ENCODE results near the gene TTC14.

Gene TTC14

GRCh38 chr3:180631317-180631716 lies 29.4 kb downstream of the TTC14 start:
- peak; percentile 9 for TF ChIP-seq CTCF (IDR thresholded peaks at IDR 0.05; ENCODE audit: insufficient read depth, missing control alignments)
- DNase-seq (ENCODE audit: insufficient read length, low spot score): no peak
- FAIRE-seq: no peak

GRCh38 chr3:180633722-180634121 lies 31.8 kb downstream of the TTC14 start:
- FAIRE-seq (no peak), DNase-seq (ENCODE audit: insufficient read length, low spot score) (no peak)
- no peak for TF ChIP-seq CTCF (IDR thresholded peaks at IDR 0.05; ENCODE audit: insufficient read depth, missing control alignments)

- no peak for TF ChIP-seq CTCF (IDR thresholded peaks at IDR 0.05; ENCODE audit: insufficient read depth, missing control alignments)
- DNase-seq (ENCODE audit: insufficient read length, low spot score): no peak
- FAIRE-seq: no peak
These were observed 39.0 kb downstream of the TTC14 start for GRCh38 chr3:180640987-180641386.

GRCh38 chr3:180646187-180646790 lies 44.3 kb downstream of the TTC14 start:
- FAIRE-seq (no peak), DNase-seq (ENCODE audit: insufficient read length, low spot score) (no peak)
- no peak for TF ChIP-seq CTCF (IDR thresholded peaks at IDR 0.05; ENCODE audit: insufficient read depth, missing control alignments)

- FAIRE-seq: no peak
- no peak for TF ChIP-seq CTCF (IDR thresholded peaks at IDR 0.05; ENCODE audit: insufficient read depth, missing control alignments)
These were observed 54.4 kb downstream of the TTC14 start for GRCh38 chr3:180656406-180656805.

GRCh38 chr3:180657094-180657493 lies 55.1 kb downstream of the TTC14 start:
- no peak for DNase-seq (ENCODE audit: insufficient read length, low spot score)
- FAIRE-seq: no peak
- TF ChIP-seq CTCF (IDR thresholded peaks at IDR 0.05; ENCODE audit: insufficient read depth, missing control alignments): no peak

More at GRCh38 chr3:180656406-180656805, 54.4 kb downstream of the TTC14 start:
- DNase-seq (ENCODE audit: insufficient read length, low spot score): no peak
